HuH-7.5 (cell line): ENCODE results near the gene ACE.

Experiments used
- DNase-seq: peaks from one replicate; pipeline ENCODE4 v3.0.0; 2011; ENCODE audit warnings: low spot score

Gene ACE

GRCh38 chr17:63537991-63538692 is 61.3 kb downstream of the ACE start:
- no peak for DNase-seq

DNA sequence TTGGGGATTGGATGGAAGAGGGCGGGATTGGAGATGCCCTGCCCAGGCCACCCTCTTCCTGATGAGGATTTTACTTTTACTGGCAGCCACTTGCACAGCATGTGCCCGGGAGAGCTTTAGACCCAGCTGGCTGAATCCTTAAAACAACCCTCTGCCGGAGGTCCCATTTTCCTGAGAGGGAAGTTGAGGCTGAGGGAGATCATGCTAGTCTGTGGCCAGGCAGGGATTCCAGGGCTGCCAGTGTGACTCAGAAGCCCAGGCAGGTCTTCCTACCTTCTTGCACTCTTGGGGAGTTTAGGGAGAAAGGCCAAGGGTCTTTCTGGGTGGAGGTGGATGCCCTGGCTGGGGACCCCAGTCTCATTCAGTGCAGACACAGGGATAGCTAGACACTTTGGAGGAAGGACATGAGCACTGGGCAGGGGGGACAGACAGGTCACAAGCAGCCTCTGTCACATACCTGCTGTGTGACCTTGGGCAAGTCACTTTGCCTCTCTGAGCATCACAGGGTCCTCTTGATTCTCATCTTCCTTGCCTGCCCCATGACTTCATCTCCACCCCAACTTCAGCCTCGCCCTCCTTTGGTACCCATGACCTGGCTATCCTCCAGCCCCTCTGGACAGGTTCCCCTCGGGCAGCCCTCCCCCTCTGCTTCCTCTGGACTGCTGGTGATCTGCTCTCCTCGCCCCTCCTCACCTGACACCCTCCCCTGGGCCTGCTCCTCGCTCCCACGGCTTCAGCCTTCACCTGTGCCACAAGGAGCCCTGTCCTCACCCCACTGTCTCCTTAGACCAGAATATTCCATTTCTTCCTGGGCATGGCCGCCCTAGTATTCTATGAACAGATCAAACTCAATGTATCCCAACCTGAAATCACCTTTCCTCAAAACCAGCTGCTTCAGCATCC is 62.1 kb downstream of the ACE start:
- no peak for DNase-seq

- DNase-seq, result no peak
Measured at GRCh38 chr17:63540590-63540989, 63.7 kb downstream of the ACE start.

DNA sequence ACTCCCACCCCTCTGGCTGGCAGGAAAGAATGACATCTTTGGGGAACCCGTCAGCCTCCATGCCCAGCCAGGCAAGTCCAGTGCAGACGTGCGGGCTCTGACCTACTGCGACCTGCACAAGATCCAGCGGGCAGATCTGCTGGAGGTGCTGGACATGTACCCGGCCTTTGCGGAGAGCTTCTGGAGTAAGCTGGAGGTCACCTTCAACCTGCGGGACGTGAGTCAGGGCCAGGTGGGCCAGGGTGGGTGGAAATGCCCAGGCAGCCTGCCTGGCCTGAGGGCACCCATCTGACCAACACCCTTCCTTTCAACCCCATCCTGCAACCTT is 65.3 kb downstream of the ACE start:
- no peak for DNase-seq

- no peak for DNase-seq
Measured at GRCh38 chr17:63542942-63543821, 66.3 kb downstream of the ACE start.

DNA sequence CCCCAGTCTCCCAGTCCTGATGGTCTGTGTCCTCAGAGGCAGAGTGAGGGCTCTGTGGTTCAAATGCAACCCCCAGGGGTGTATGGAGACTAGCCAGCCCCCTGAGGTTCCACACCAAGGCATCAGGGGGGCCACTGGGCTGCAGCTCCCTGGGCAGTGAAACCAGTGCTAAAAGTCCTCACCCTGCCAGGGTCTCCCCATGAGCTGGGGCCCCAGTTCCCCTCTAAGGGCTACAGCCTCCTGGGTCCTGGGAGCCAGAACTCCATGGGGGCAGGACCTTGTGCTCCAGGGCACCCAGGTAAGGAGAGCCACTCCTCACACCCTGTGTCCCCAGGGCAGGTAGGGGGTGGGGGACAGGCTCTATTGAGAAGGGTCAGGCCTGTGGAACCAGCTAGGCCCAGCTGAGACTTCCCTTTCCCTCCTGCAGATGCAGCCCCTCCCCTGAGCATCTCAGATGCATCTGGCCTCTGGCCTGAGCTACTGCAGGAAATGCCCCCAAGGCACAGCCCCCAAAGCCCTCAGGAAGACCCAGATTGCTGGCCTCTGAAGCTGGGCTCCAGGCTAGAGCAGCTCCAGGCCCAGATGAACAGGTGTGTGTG is 67.1 kb downstream of the ACE start:
- no peak for DNase-seq

- DNase-seq, result no peak
Measured at GRCh38 chr17:63544467-63545301, 67.8 kb downstream of the ACE start.

DNA sequence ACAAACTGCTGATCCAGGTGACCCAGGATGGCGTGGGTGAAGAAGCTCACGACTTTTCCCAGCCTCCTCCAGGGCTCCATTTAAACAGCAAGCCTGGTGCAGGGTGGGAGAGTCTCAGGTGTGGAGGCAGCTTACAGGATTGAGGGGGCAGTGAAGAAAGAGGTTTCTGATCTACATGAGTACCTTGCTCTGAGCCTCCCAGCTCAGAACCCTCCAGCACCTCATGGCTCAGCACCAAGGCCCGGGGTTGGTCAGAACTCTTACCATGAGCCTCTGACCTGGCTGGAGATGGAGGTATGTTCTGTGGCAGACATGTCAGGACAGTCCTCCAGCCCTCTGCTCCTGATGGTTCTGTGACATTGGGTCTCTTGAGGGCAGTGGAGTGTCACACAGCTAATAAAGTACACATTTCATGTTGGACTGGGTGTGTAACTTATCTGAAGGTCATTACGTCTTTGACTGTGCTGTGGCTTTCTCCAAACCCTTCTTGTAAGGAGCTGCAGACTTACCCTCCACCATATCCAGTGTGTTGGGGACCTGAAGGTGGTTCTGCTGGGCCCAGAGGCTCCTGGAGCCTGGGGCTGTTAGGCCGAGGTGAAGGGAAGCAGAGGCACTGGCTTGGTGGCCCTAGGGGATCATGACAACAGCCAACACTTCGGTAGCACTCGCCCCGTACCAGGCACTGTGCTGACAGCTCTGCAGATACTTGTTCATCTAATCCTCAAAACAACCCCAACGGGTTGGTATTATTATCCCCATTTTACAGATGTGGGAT is 69.6 kb downstream of the ACE start:
- DNase-seq, result no peak

DNA sequence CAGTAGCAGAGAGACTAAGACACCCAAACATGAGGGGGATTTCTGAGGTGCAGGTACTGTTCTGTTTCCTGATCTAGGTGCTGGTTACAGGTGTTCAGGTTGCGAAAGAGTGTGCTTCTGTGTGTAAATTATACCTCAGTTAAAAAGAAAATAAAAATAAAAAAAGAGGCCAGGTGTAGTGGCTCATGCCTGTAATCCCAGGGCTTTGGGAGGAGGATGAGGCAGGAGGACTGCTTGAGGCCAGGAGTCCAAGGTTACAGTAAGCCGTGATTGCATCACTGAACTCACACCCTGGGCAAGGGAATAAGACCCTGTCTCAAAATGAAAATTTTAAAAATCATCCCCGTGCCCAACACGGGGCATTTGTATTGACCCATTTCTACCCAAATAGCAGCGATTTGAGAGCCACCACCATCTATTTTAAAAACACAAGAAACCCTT is 70.2 kb downstream of the ACE start:
- DNase-seq, result no peak
